ENCODE data around the gene SWAP70. TPM values are rescaled to one million over a fixed set of nuclear protein-coding genes. Genes with fewer than 3 reads are reported as not detected.

The SWAP70 gene
- total RNA-seq, 1 experiment from 2014 or later = 19.9 TPM

- TF ChIP-seq, protein P1, sequence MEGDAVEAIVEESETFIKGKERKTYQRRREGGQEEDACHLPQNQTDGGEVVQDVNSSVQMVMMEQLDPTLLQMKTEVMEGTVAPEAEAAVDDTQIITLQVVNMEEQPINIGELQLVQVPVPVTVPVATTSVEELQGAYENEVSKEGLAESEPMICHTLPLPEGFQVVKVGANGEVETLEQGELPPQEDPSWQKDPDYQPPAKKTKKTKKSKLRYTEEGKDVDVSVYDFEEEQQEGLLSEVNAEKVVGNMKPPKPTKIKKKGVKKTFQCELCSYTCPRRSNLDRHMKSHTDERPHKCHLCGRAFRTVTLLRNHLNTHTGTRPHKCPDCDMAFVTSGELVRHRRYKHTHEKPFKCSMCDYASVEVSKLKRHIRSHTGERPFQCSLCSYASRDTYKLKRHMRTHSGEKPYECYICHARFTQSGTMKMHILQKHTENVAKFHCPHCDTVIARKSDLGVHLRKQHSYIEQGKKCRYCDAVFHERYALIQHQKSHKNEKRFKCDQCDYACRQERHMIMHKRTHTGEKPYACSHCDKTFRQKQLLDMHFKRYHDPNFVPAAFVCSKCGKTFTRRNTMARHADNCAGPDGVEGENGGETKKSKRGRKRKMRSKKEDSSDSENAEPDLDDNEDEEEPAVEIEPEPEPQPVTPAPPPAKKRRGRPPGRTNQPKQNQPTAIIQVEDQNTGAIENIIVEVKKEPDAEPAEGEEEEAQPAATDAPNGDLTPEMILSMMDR (IDR thresholded peaks at IDR 0.05; ENCODE audit: unreplicated experiment) = no peak
- peaks cover 2% of the 10 kb centered on the region for H3K9me3 Mint-ChIP-seq (ENCODE audit: low read depth, unreplicated experiment)
- DNase-seq = peak; percentile 50
- BruUV-seq (replicated peaks) = no TSS peak
- peaks cover 20% of the 10 kb centered on the region for H3K36me3 Mint-ChIP-seq (ENCODE audit: insufficient read depth, unreplicated experiment)
- no peaks in the 10 kb centered on the region for H3K27me3 Mint-ChIP-seq (ENCODE audit: unreplicated experiment)
- intact Hi-C loops (cut with micrococcal nuclease; ENCODE audit: unreplicated experiment) = loop anchor here (5.0 kb wide), 1 partner anchor 52 kb away; no protein-coding TSS in a partner anchor
- CTCF ChIA-PET = no interaction called here
- peak overlapping the region; percentile 61 for H3K27ac Mint-ChIP-seq (ENCODE audit: unreplicated experiment)
- peak overlapping the region; percentile 86 for H3K4me3 Mint-ChIP-seq (ENCODE audit: low read depth, unreplicated experiment)
- H3K4me1 Mint-ChIP-seq (ENCODE audit: low read depth, unreplicated experiment) = peaks cover 9% of the 10 kb centered on the region
Measured at GRCh38 chr11:9664276-9665171, 647 bp downstream of the SWAP70 start.

- Mint-ChIP-seq H3K4me3 (ENCODE audit: low read depth, unreplicated experiment) (peak overlapping the region; percentile 86), H3K36me3 (ENCODE audit: insufficient read depth, unreplicated experiment) (peaks cover 20% of the 10 kb centered on the region), H3K27me3 (ENCODE audit: unreplicated experiment) (no peaks in the 10 kb centered on the region), H3K9me3 (ENCODE audit: low read depth, unreplicated experiment) (peaks cover 2% of the 10 kb centered on the region), H3K4me1 (ENCODE audit: low read depth, unreplicated experiment) (peaks cover 3% of the 10 kb centered on the region), H3K27ac (ENCODE audit: unreplicated experiment) (no peak overlapping the region)
- intact Hi-C loops (cut with micrococcal nuclease; ENCODE audit: unreplicated experiment) = no loop called here
- TF ChIP-seq, protein P1 (IDR thresholded peaks at IDR 0.05; ENCODE audit: unreplicated experiment) = no peak
- CTCF ChIA-PET = no interaction called here
- no TSS peak for BruUV-seq (replicated peaks)
- no peak for DNase-seq
Measured at GRCh38 chr11:9665749-9666148, 1.9 kb downstream of the SWAP70 start.

DNA sequence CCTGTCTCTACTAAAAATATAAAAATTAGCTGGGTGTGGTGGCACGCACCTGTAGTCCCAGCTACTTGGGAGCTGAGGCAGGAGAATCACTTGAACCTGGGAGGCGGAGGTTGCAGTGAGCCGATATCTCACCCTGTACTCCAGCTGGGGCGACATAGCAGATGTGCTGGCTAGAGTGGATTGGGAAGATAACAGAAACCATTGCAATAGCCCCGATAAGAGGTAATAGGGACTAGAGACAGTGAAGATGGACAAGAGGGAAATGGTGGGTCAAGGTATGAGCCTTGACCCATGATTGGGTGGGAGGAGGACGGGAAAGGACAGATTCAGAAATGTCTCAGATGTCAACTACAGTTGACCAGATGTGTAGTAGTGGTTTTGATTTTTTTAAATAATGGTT, 6.1 kb downstream of the SWAP70 start:
- H3K9me3 Mint-ChIP-seq (ENCODE audit: low read depth, unreplicated experiment) = peaks cover 2% of the 10 kb centered on the region
- H3K27ac Mint-ChIP-seq (ENCODE audit: unreplicated experiment) = peak overlapping the region; percentile 37
- H3K27me3 Mint-ChIP-seq (ENCODE audit: unreplicated experiment) = no peaks in the 10 kb centered on the region
- no peak for DNase-seq
- no peak overlapping the region for H3K4me3 Mint-ChIP-seq (ENCODE audit: low read depth, unreplicated experiment)
- H3K4me1 Mint-ChIP-seq (ENCODE audit: low read depth, unreplicated experiment) = no peaks in the 10 kb centered on the region
- intact Hi-C loops (cut with micrococcal nuclease; ENCODE audit: unreplicated experiment) = no loop called here
- no TSS peak for BruUV-seq (replicated peaks)
- CTCF ChIA-PET = no interaction called here
- peaks cover under 1% of the 10 kb centered on the region for H3K36me3 Mint-ChIP-seq (ENCODE audit: insufficient read depth, unreplicated experiment)
- TF ChIP-seq, protein P1 (IDR thresholded peaks at IDR 0.05; ENCODE audit: unreplicated experiment) = no peak

DNA sequence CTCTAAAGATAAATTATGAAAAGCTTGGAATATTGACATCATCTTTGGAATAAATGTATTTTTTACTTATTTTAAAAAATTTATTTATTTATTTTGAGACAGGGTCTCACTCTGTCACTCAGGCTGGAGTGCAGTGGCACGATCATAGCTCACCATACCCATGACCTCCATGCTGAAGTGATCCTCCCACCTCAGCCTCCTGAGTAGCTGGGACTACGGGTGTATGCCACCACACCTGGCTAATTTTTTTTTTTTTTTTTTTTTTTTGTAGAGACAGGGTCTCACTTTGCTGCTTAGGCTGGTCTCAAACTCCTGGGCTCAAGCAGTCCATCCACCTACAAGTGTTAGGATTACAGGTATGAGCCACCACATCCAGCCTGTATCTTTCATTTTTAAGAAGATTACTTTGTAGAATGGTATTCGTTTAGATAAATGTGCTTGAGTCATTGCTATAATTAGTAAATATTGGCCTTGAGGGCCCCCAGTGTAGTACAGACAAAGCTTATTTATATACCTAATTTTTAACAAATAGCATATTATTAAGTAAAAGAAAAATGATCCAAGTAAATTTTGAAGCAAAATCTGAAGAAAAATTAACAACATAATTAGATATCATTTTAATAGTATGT, 8.5 kb downstream of the SWAP70 start:
- H3K36me3 Mint-ChIP-seq (ENCODE audit: insufficient read depth, unreplicated experiment) = no peaks in the 10 kb centered on the region
- no peak overlapping the region for H3K4me3 Mint-ChIP-seq (ENCODE audit: low read depth, unreplicated experiment)
- H3K27ac Mint-ChIP-seq (ENCODE audit: unreplicated experiment) = no peak overlapping the region
- no peaks in the 10 kb centered on the region for H3K27me3 Mint-ChIP-seq (ENCODE audit: unreplicated experiment)
- TF ChIP-seq, protein P1 (IDR thresholded peaks at IDR 0.05; ENCODE audit: unreplicated experiment) = no peak
- intact Hi-C loops (cut with micrococcal nuclease; ENCODE audit: unreplicated experiment) = no loop called here
- no peaks in the 10 kb centered on the region for H3K4me1 Mint-ChIP-seq (ENCODE audit: low read depth, unreplicated experiment)
- no peak for DNase-seq
- no peaks in the 10 kb centered on the region for H3K9me3 Mint-ChIP-seq (ENCODE audit: low read depth, unreplicated experiment)
- BruUV-seq (replicated peaks) = no TSS peak
- CTCF ChIA-PET = no interaction called here
